Measurements from ENCODE around the gene VPS11. TPM values are rescaled to one million over a fixed set of nuclear protein-coding genes. Genes with fewer than 3 reads are reported as not detected.

The VPS11 gene
- total and polyA plus RNA-seq, 5 experiments from 2014 or later = 43.2 to 68.0 (median 58.4) TPM

DNA sequence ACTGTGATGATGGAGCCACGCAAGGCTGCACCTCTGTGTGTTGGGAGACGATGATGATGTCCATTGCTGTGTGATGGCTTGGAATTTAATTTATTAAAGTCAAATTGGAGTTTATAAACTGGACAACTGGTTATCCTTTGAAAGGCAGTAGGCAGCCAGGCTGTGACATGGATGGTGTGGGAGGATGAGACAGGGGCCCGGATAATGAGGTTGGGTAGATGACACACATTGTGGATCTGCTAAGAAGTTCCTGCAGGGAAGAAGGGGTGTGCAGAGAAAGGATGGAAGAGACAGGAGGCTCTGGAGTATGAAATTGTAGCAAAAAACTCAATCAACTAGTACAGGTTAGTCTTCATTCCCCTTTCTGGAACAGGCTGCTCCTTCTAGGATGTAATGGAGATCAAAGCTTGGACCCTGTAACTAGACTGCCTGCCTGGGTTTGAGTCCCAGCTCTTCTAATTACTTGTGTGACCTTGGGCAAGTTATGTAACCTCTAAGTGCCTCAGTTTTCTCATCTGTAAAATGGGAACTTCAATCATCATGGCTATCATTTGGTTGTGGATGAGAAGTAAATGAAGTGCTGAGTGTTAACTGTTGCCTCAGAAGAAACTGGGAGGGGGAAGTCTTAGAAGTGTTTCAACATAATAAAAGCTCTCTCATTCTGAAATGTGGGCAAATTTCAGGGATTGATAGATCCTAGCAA is 49.5 kb downstream of the VPS11 start:
- peaks cover 33 to 56% (median 46%) of the 10 kb centered on the region in 4 donors for H3K4me1 Mint-ChIP-seq
- ATAC-seq = no peak
- H3K36me3 Mint-ChIP-seq = peaks cover 5 to 25% (median 6%) of the 10 kb centered on the region in 3 donors
- POLR2A ChIA-PET = interaction anchor here (1.2 to 9.9 kb wide), 5 partner anchors 9 to 98 kb away, joined by 3 to 130 read pairs (median 32); partner anchors contain the start of genes C2CD2L, DPAGT1 and HMBS
- H3K27ac Mint-ChIP-seq = peak overlapping the region; percentile 21 to 98 (median 76)
- no peak for DNase-seq
- no peaks in the 10 kb centered on the region for H3K27me3 Mint-ChIP-seq
- H3K9me3 Mint-ChIP-seq = no peaks in the 10 kb centered on the region
- peak overlapping the region in 4 of 10 donors; percentile 24 to 81 (median 26) for H3K4me3 Mint-ChIP-seq

DNA sequence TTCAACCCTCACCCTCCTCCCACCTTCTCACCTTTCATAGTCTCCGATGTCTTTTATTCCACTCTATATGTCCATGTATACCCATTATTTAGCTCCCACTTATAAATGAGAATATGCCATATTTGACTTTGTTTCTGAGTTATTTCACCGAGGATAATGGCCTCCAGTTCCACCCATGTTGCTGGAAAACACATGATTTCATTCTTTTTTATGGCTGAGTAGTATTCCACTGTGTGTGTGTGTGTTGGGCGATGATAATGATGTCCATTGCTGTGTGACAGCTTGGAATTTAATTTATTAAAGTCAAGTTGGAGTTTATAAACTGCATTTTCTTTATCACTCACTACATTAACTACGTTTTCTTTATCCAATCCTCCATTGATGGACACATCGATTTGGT is 50.6 kb downstream of the VPS11 start:
- Mint-ChIP-seq H3K4me3 (no peak overlapping the region), H3K27ac (peak overlapping the region in 3 of 10 donors; percentile 40 to 85 (median 52)), H3K9me3 (no peaks in the 10 kb centered on the region), H3K36me3 (peaks cover 5 to 21% (median 6%) of the 10 kb centered on the region in 3 donors), H3K27me3 (no peaks in the 10 kb centered on the region), H3K4me1 (peaks cover 35 to 60% (median 53%) of the 10 kb centered on the region in 4 donors)
- DNase-seq (no peak), ATAC-seq (no peak)
- POLR2A ChIA-PET = interaction anchor here (0.9 to 9.9 kb wide), 4 partner anchors 10 to 99 kb away, joined by 3 to 130 read pairs (median 26); partner anchors contain the start of genes C2CD2L and DPAGT1

DNA sequence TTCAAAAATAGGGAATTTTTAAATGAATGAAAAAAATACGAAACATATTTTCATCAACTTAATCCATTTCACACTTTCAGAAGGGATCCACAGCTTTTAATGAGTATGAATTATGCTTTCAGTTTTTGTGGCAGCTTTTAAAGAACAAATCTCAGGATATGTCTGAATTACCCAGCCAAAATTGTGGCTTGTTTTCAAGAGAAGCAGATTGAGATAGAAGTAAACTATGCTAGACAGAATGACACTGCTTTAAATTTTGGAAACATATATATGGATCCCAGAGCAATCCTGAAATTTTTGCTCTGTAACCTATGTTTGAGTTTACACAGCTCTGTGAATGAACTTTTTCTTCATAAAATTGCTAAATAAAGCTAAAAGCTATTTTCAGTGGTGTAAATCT is 51.3 kb downstream of the VPS11 start:
- peaks cover 5 to 21% (median 6%) of the 10 kb centered on the region in 3 donors for H3K36me3 Mint-ChIP-seq
- DNase-seq (no peak), ATAC-seq (no peak)
- POLR2A ChIA-PET = interaction anchor here (0.9 to 9.9 kb wide), 5 partner anchors 11 to 52 kb away, joined by 3 to 130 read pairs (median 10); partner anchors contain the start of genes C2CD2L and DPAGT1
- no peaks in the 10 kb centered on the region for H3K27me3 Mint-ChIP-seq
- H3K27ac Mint-ChIP-seq = peak overlapping the region in 1 of 10 donors; percentile 57
- H3K9me3 Mint-ChIP-seq = no peaks in the 10 kb centered on the region
- no peak overlapping the region for H3K4me3 Mint-ChIP-seq
- peaks cover 36 to 59% (median 56%) of the 10 kb centered on the region in 4 donors for H3K4me1 Mint-ChIP-seq

DNA sequence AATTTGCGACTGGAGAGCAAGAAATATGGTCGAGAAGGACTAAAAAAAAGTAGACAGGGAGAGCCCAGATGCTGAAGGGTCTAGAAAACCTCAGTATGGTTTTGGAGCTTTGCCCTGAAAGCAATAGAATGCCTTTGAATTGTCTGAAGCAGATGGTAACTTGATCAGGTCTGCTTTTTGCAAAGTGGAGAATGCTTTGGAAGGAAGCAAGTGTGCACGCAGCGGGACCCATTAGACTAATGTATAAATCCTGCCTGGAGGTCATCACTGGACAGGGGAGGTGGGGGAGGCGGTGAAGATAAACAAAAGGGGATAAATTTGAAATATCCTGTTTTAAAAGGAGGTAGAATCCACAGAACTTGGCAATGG is 53.0 kb downstream of the VPS11 start:
- ATAC-seq (no peak), DNase-seq (peak in 1 of 10 donors; percentile 15)
- H3K9me3 Mint-ChIP-seq = no peaks in the 10 kb centered on the region
- peak overlapping the region; percentile 95 to 98 (median 96) for H3K27ac Mint-ChIP-seq
- peaks cover 30 to 52% (median 47%) of the 10 kb centered on the region in 4 donors for H3K4me1 Mint-ChIP-seq
- no peaks in the 10 kb centered on the region for H3K27me3 Mint-ChIP-seq
- peak overlapping the region; percentile 84 to 99 (median 92) for H3K4me3 Mint-ChIP-seq
- peaks cover 0 to 20% (median 3%) of the 10 kb centered on the region in 3 donors for H3K36me3 Mint-ChIP-seq
- POLR2A ChIA-PET = interaction anchor here (1.1 to 9.9 kb wide), 12 partner anchors 12 to 207 kb away, joined by 3 to 130 read pairs (median 7); partner anchors contain the start of genes C2CD2L, DPAGT1, HMBS and HYOU1

DNA sequence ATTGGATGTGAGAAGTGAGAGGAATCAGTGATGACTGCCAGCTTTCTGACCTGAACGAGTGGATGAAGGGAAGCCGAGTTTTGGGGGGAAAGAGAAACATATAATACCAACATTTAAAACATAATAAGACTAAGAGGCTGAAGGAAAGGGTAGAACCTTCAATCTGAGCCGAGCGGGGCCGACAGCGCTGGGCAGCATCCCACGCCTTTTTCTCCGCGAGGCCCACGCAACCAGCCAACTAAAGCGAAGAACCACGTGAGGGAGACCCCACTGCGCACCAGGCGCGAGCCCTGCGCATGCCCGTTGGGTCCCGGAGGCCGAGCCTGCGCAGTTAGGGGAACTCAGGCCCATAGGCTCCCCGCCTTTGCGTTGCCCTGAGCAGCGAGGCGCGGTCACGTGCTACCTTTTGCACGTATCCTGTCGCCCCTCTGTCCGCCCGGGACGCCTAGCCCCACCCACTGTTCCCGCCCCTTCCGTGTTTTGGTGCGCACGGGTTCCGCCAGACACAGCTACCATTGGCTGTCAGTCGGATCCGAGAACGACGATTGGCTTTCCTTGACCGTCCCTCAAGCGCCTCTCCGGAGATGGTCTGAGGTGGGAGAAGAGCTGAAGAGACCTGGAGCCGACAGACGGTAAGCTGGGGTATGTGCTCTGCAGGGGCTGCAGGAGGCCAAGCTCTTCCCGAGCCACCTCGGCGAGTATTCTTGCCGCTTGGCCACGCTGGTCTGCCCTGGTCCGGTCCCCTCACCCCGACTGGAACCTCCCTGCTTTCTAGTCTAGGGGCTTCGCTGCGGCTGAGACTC is 53.6 kb downstream of the VPS11 start, which contains the start of gene HINFP:
HINFP (plus strand) TSS at position 573 of the 803 bp plus-strand sequence. CDS start 5,365 bp downstream, outside the sequence.
- POLR2A ChIA-PET = interaction anchor here (0.7 to 9.9 kb wide), 18 partner anchors 9 to 685 kb away, joined by 3 to 130 read pairs (median 5); partner anchors contain the start of genes C2CD2L, CENATAC, DPAGT1 and HMBS
- peak within 1 kb of the TSS; percentile 84 to 99 (median 92) for H3K4me3 Mint-ChIP-seq
- ATAC-seq (peak; percentile 94 to 97), DNase-seq (peak; percentile 94 to 100 (median 99))
- no peaks in the 10 kb centered on the region for H3K9me3 Mint-ChIP-seq
- peak within 1 kb of the TSS; percentile 95 to 98 (median 96) for H3K27ac Mint-ChIP-seq
- no peaks in the 10 kb centered on the region for H3K27me3 Mint-ChIP-seq
- peaks cover 26 to 46% (median 43%) of the 10 kb centered on the region in 4 donors for H3K4me1 Mint-ChIP-seq
- H3K36me3 Mint-ChIP-seq = peaks cover 0 to 20% (median 3%) of the 10 kb centered on the region in 3 donors

DNA sequence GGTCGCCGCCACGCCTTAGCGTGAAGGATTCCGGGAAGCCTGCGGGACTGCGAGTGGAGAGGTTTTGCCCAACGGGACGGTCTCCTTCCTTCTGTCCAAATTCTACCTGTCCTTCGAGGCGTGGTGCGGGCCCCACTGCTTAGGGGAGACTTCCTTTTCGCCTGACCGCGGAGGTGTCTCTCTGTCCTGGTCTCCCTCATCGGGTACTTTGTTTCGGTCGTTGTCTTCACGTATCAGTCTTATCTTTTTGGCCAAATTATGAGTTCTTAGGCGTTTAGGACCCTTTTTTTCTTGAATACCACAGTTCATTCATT is 54.1 kb downstream of the VPS11 start:
- H3K4me3 Mint-ChIP-seq = peak overlapping the region; percentile 84 to 99 (median 92)
- H3K27me3 Mint-ChIP-seq = no peaks in the 10 kb centered on the region
- peaks cover 25 to 43% (median 42%) of the 10 kb centered on the region in 4 donors for H3K4me1 Mint-ChIP-seq
- peaks cover 0 to 22% (median 3%) of the 10 kb centered on the region in 3 donors for H3K36me3 Mint-ChIP-seq
- H3K27ac Mint-ChIP-seq = peak overlapping the region; percentile 95 to 98 (median 96)
- no peak for DNase-seq
- POLR2A ChIA-PET = interaction anchor here (0.8 to 9.9 kb wide), 15 partner anchors 9 to 686 kb away, joined by 3 to 130 read pairs (median 6); partner anchors contain the start of genes C2CD2L, CENATAC, DPAGT1 and HMBS
- H3K9me3 Mint-ChIP-seq = no peaks in the 10 kb centered on the region
- ATAC-seq = no peak

DNA sequence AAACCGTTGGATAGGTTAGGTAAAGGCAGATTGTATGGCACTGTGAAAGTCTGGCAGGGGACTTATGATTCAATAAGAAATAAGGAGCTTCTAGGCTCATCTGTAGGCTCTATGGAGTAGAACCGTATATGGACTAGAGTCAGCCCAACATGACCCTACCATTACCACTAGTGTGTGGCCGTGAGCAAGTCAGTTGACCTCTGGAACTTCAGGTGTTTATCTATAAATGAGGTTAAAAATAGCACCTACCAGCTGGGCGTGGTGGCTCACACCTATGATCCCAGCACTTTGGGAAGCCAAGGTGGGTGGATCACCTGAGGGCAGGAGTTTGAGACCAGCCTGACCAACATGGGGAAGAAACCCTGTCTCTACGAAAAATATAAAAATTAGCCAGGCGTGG is 58.2 kb downstream of the VPS11 start:
- DNase-seq (no peak), ATAC-seq (no peak)
- no peaks in the 10 kb centered on the region for H3K9me3 Mint-ChIP-seq
- H3K36me3 Mint-ChIP-seq = peaks cover 3 to 55% (median 5%) of the 10 kb centered on the region in 3 donors
- H3K27ac Mint-ChIP-seq = peak overlapping the region in 1 of 10 donors; percentile 29
- H3K4me3 Mint-ChIP-seq = no peak overlapping the region
- peaks cover 16 to 39% (median 32%) of the 10 kb centered on the region in 4 donors for H3K4me1 Mint-ChIP-seq
- H3K27me3 Mint-ChIP-seq = no peaks in the 10 kb centered on the region
- POLR2A ChIA-PET = interaction anchor here (1.0 kb wide), 1 partner anchor 10 kb away, joined by 3 read pairs; no protein-coding TSS in a partner anchor

DNA sequence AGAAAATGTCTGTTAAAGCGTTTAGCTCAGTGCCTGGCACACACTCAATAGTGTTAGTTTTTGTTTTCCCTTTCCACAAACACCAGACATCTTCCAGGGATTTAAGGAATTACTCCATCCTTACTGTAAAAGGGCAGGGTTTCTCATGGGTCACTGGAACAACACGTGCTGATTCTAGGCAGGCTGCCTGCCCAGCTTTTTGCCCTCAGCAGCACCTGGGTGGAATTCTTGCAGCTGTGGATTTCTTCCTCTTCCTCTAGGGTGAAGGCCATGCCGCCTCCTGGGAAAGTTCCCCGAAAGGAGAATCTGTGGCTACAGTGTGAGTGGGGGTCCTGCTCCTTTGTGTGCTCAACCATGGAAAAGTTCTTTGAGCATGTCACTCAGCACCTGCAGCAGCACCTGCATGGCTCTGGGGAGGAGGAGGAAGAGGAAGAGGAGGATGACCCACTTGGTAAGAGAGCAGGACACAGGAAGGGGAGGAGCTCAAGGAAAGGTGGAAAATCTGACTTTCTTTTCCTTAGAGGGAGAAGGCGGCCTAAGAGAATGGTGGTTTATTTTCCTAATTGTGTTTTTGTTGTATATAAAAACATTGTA is 59.2 kb downstream of the VPS11 start:
- DNase-seq = no peak
- POLR2A ChIA-PET = interaction anchor here (0.7 to 1.0 kb wide), 3 partner anchors 11 to 512 kb away, joined by 3 to 5 read pairs (median 3); no protein-coding TSS in a partner anchor
- Mint-ChIP-seq H3K4me1 (peaks cover 14 to 33% (median 28%) of the 10 kb centered on the region in 4 donors), H3K4me3 (no peak overlapping the region), H3K27me3 (no peaks in the 10 kb centered on the region), H3K36me3 (peaks cover 3 to 64% (median 7%) of the 10 kb centered on the region in 3 donors), H3K27ac (peak overlapping the region in 6 of 10 donors; percentile 3 to 72 (median 59)), H3K9me3 (no peaks in the 10 kb centered on the region)
- ATAC-seq = no peak

DNA sequence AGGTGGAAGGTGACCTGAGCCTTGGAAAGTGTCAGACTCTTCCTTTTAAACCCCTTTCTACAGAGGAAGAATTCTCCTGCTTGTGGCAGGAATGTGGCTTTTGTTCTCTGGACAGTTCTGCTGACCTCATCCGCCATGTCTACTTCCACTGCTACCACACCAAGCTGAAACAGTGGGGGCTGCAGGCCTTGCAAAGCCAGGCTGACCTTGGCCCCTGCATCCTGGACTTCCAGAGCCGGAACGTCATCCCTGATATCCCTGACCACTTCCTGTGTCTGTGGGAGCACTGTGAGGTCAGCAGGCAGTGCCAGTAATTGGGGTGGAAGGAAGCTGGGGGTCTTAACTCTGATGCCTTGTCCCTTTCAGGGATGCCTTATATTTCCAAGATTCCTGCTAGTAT is 63.0 kb downstream of the VPS11 start:
- no peak for ATAC-seq
- Mint-ChIP-seq H3K9me3 (no peaks in the 10 kb centered on the region), H3K36me3 (peaks cover 3 to 78% (median 18%) of the 10 kb centered on the region in 3 donors), H3K4me1 (peaks cover 7 to 20% (median 10%) of the 10 kb centered on the region in 4 donors), H3K27ac (peak overlapping the region in 1 of 10 donors; percentile 15), H3K27me3 (no peaks in the 10 kb centered on the region), H3K4me3 (no peak overlapping the region)
- DNase-seq = no peak
- POLR2A ChIA-PET = no interaction called here
